ENCODE results near the gene HOXD9.

DNA sequence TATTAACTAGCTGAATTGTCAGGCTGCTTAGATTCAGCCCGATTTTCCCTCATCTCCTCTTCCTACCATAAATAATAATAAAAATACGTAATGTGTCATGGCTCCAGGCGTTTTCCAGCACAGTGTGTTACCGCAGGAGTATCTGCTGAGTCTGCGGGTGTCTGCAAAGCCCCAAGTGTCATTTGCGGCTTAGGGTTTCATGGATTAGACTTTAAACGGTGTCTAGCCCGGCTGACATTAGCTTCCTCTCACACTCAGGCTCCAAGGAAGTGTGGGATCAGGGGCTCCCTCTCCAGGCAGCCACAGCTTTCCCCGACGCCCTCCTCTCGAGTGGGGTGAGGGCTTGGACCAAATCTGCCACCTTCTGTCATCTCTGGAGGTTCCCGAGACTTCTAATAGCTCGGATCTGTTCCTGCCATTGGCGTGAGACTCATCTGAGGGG, 51.9 kb downstream of the HOXD9 start:
- TF ChIP-seq, protein P1, sequence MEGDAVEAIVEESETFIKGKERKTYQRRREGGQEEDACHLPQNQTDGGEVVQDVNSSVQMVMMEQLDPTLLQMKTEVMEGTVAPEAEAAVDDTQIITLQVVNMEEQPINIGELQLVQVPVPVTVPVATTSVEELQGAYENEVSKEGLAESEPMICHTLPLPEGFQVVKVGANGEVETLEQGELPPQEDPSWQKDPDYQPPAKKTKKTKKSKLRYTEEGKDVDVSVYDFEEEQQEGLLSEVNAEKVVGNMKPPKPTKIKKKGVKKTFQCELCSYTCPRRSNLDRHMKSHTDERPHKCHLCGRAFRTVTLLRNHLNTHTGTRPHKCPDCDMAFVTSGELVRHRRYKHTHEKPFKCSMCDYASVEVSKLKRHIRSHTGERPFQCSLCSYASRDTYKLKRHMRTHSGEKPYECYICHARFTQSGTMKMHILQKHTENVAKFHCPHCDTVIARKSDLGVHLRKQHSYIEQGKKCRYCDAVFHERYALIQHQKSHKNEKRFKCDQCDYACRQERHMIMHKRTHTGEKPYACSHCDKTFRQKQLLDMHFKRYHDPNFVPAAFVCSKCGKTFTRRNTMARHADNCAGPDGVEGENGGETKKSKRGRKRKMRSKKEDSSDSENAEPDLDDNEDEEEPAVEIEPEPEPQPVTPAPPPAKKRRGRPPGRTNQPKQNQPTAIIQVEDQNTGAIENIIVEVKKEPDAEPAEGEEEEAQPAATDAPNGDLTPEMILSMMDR (IDR thresholded peaks at IDR 0.05; ENCODE audit: extremely low read depth in 1 of 2, insufficient read depth in 1 of 2, low read depth in 1 of 2, low read length in 2 of 2), result no peak
- TF ChIP-seq EZH2 (IDR thresholded peaks at IDR 0.05; ENCODE audit: borderline replicate concordance, low read depth, low read length, severe bottlenecking) (no peak), POLR2A (IDR thresholded peaks at IDR 0.05; ENCODE audit: low read depth, low read length) (no peak), POLR2AphosphoS5 (IDR thresholded peaks at IDR 0.05; ENCODE audit: insufficient read depth, low read depth, low read length) (no peak)

Data from endothelial cell of umbilical vein (primary cell).